Activated CD4-positive, alpha-beta T cell treated with anti-CD3 and anti-CD28 coated beads, Interleukin-2, amount 10 ng/mL, durations not matched to agents 24 days and 14 days (primary cell): Measurements from ENCODE around the gene UNC5C. TPM values are rescaled to one million over a fixed set of nuclear protein-coding genes. Genes with fewer than 3 reads are reported as not detected.

Experiments
- DNase-seq: peaks from one replicate; pipeline ENCODE4 v3.0.0; 2022
- H3K27ac Mint-ChIP-seq: one replicate; pipeline ENCODE4 v1.8.0; 2022; ENCODE audit warnings: mild to moderate bottlenecking, mixed read lengths
- H3K27me3 Mint-ChIP-seq: one replicate; pipeline ENCODE4 v1.8.0; 2022; ENCODE audit warnings: mixed read lengths
- H3K36me3 Mint-ChIP-seq: one replicate; pipeline ENCODE4 v1.8.0; 2022; ENCODE audit warnings: low read depth, mild to moderate bottlenecking, mixed read lengths
- H3K4me1 Mint-ChIP-seq: one replicate; pipeline ENCODE4 v1.8.0; 2021; ENCODE audit warnings: mixed read lengths
- H3K4me3 Mint-ChIP-seq: one replicate; pipeline ENCODE4 v1.8.0; 2022; ENCODE audit warnings: mild to moderate bottlenecking, moderate library complexity, mixed read lengths
- H3K9me3 Mint-ChIP-seq: one replicate; pipeline ENCODE4 v1.8.0; 2021; ENCODE audit warnings: mixed read lengths
- intact Hi-C: fragments of 100-400 bp; cut with micrococcal nuclease; formaldehyde crosslinking; loops from one replicate; pipeline ENCODE4 v1.15.1; 2023
- total RNA-seq: library from RNA; stranded (reverse); gene quantifications from 2 replicates; pipeline ENCODE4 v1.2.3, GENCODE V29; 2022

The UNC5C gene
- total RNA-seq, result not detected in 2 replicates

- Mint-ChIP-seq H3K4me1 (peaks cover 14% of the 10 kb centered on the region), H3K27ac (no peak within 1 kb of the TSS), H3K27me3 (peaks cover 60% of the 10 kb centered on the region), H3K9me3 (no peaks in the 10 kb centered on the region), H3K4me3 (peak within 1 kb of the TSS; percentile 86), H3K36me3 (no peaks in the 10 kb centered on the region)
- peak; percentile 58 for DNase-seq
- intact Hi-C loops, result no loop called here
These were observed at the start of gene UNC5C for GRCh38 chr4:95548738-95549245. TSS of gene UNC5C (minus strand) at chr4:95548973.

GRCh38 chr4:95596676-95597075, 47.9 kb upstream of the UNC5C start:
- Mint-ChIP-seq H3K4me1 (peaks cover 11% of the 10 kb centered on the region), H3K36me3 (no peaks in the 10 kb centered on the region), H3K27ac (no peak overlapping the region), H3K9me3 (no peaks in the 10 kb centered on the region), H3K4me3 (no peak overlapping the region), H3K27me3 (peaks cover 5% of the 10 kb centered on the region)
- intact Hi-C loops, result no loop called here
- peak; percentile 9 for DNase-seq

- no peaks in the 10 kb centered on the region for H3K9me3 Mint-ChIP-seq
- peaks cover 2% of the 10 kb centered on the region for H3K27me3 Mint-ChIP-seq
- intact Hi-C loops, result no loop called here
- no peaks in the 10 kb centered on the region for H3K36me3 Mint-ChIP-seq
- no peak overlapping the region for H3K4me3 Mint-ChIP-seq
- no peak overlapping the region for H3K27ac Mint-ChIP-seq
- peak; percentile 5 for DNase-seq
- no peaks in the 10 kb centered on the region for H3K4me1 Mint-ChIP-seq
These were observed 45.9 kb upstream of the UNC5C start for GRCh38 chr4:95594629-95595028.

GRCh38 chr4:95594013-95594412, 45.2 kb upstream of the UNC5C start:
- H3K4me3 Mint-ChIP-seq, result no peak overlapping the region
- no peak for DNase-seq
- peaks cover 2% of the 10 kb centered on the region for H3K27me3 Mint-ChIP-seq
- intact Hi-C loops, result no loop called here
- no peaks in the 10 kb centered on the region for H3K9me3 Mint-ChIP-seq
- no peak overlapping the region for H3K27ac Mint-ChIP-seq
- H3K36me3 Mint-ChIP-seq, result no peaks in the 10 kb centered on the region
- H3K4me1 Mint-ChIP-seq, result no peaks in the 10 kb centered on the region

- intact Hi-C loops, result no loop called here
- H3K4me3 Mint-ChIP-seq, result no peak overlapping the region
- no peak for DNase-seq
- peaks cover 2% of the 10 kb centered on the region for H3K27me3 Mint-ChIP-seq
- H3K4me1 Mint-ChIP-seq, result no peaks in the 10 kb centered on the region
- H3K9me3 Mint-ChIP-seq, result no peaks in the 10 kb centered on the region
- no peak overlapping the region for H3K27ac Mint-ChIP-seq
- no peaks in the 10 kb centered on the region for H3K36me3 Mint-ChIP-seq
These were observed 42.5 kb upstream of the UNC5C start for GRCh38 chr4:95591278-95591677.

GRCh38 chr4:95590615-95591014, 41.8 kb upstream of the UNC5C start:
- Mint-ChIP-seq H3K9me3 (no peaks in the 10 kb centered on the region), H3K4me3 (no peak overlapping the region), H3K36me3 (no peaks in the 10 kb centered on the region), H3K4me1 (no peaks in the 10 kb centered on the region), H3K27ac (no peak overlapping the region), H3K27me3 (peaks cover 2% of the 10 kb centered on the region)
- intact Hi-C loops, result no loop called here
- DNase-seq, result no peak

GRCh38 chr4:95585016-95585695, 36.4 kb upstream of the UNC5C start:
- H3K4me3 Mint-ChIP-seq, result no peak overlapping the region
- no peak for DNase-seq
- H3K27ac Mint-ChIP-seq, result no peak overlapping the region
- H3K9me3 Mint-ChIP-seq, result peaks cover 3% of the 10 kb centered on the region
- no peaks in the 10 kb centered on the region for H3K36me3 Mint-ChIP-seq
- no peaks in the 10 kb centered on the region for H3K27me3 Mint-ChIP-seq
- intact Hi-C loops, result no loop called here
- no peaks in the 10 kb centered on the region for H3K4me1 Mint-ChIP-seq

GRCh38 chr4:95580226-95580625, 31.5 kb upstream of the UNC5C start:
- Mint-ChIP-seq H3K4me3 (no peak overlapping the region), H3K36me3 (no peaks in the 10 kb centered on the region), H3K27me3 (no peaks in the 10 kb centered on the region), H3K9me3 (peaks cover 27% of the 10 kb centered on the region), H3K27ac (no peak overlapping the region), H3K4me1 (no peaks in the 10 kb centered on the region)
- intact Hi-C loops, result no loop called here
- DNase-seq, result no peak

GRCh38 chr4:95572304-95572991, 23.7 kb upstream of the UNC5C start:
- no peaks in the 10 kb centered on the region for H3K4me1 Mint-ChIP-seq
- H3K27me3 Mint-ChIP-seq, result peaks cover 1% of the 10 kb centered on the region
- no peaks in the 10 kb centered on the region for H3K36me3 Mint-ChIP-seq
- no peak for DNase-seq
- intact Hi-C loops, result no loop called here
- no peak overlapping the region for H3K27ac Mint-ChIP-seq
- H3K4me3 Mint-ChIP-seq, result no peak overlapping the region
- H3K9me3 Mint-ChIP-seq, result peaks cover 12% of the 10 kb centered on the region

GRCh38 chr4:95571577-95571976, 22.8 kb upstream of the UNC5C start:
- no peaks in the 10 kb centered on the region for H3K4me1 Mint-ChIP-seq
- peaks cover 9% of the 10 kb centered on the region for H3K9me3 Mint-ChIP-seq
- no peaks in the 10 kb centered on the region for H3K36me3 Mint-ChIP-seq
- H3K4me3 Mint-ChIP-seq, result no peak overlapping the region
- H3K27me3 Mint-ChIP-seq, result peaks cover 1% of the 10 kb centered on the region
- H3K27ac Mint-ChIP-seq, result no peak overlapping the region
- no peak for DNase-seq
- intact Hi-C loops, result no loop called here

GRCh38 chr4:95563638-95564337, 15.0 kb upstream of the UNC5C start:
- Mint-ChIP-seq H3K36me3 (no peaks in the 10 kb centered on the region), H3K9me3 (no peaks in the 10 kb centered on the region), H3K27me3 (no peaks in the 10 kb centered on the region), H3K4me1 (no peaks in the 10 kb centered on the region), H3K27ac (no peak overlapping the region), H3K4me3 (no peak overlapping the region)
- intact Hi-C loops, result no loop called here
- DNase-seq, result no peak

GRCh38 chr4:95560774-95561173, 12.0 kb upstream of the UNC5C start:
- no peak for DNase-seq
- Mint-ChIP-seq H3K4me3 (no peak overlapping the region), H3K27me3 (no peaks in the 10 kb centered on the region), H3K36me3 (no peaks in the 10 kb centered on the region), H3K9me3 (no peaks in the 10 kb centered on the region), H3K27ac (no peak overlapping the region), H3K4me1 (no peaks in the 10 kb centered on the region)
- intact Hi-C loops, result no loop called here

- H3K27ac Mint-ChIP-seq, result no peak overlapping the region
- DNase-seq, result no peak
These were observed 7.6 kb upstream of the UNC5C start for GRCh38 chr4:95556207-95556859.

More at GRCh38 chr4:95556207-95556859, 7.6 kb upstream of the UNC5C start:
- Mint-ChIP-seq H3K27me3 (peaks cover 7% of the 10 kb centered on the region), H3K4me1 (no peaks in the 10 kb centered on the region), H3K4me3 (no peak overlapping the region), H3K36me3 (no peaks in the 10 kb centered on the region), H3K9me3 (no peaks in the 10 kb centered on the region)
- intact Hi-C loops, result no loop called here
